WERI-Rb-1 (cell line): ENCODE data around the gene GABRG3.

Experiments used
- DNase-seq: peaks from one replicate; pipeline ENCODE4 v3.0.0-alpha.2; 2020
- H3K27ac ChIP-seq: fragments of 250-450 bp; sonication (Bioruptor Pico); 2 replicates; pipeline ENCODE4 v1.5.1; 2020; ENCODE audit warnings: mild to moderate bottlenecking, moderate library complexity
- H3K27me3 ChIP-seq: fragments of 250-450 bp; sonication (Bioruptor Pico); 2 replicates; pipeline ENCODE4 v1.5.1; 2021; ENCODE audit warnings: mild to moderate bottlenecking, low read depth, moderate library complexity; ENCODE audit not compliant: insufficient read depth, severe bottlenecking
- H3K36me3 ChIP-seq: fragments of 250-450 bp; sonication (Bioruptor Pico); 2 replicates; pipeline ENCODE4 v1.5.1; 2020; ENCODE audit warnings: mild to moderate bottlenecking, moderate library complexity
- H3K4me3 ChIP-seq: 2 replicates; pipeline ENCODE4 v1.5.1; 2011; ENCODE audit warnings: low read depth, mild to moderate bottlenecking, control low read depth, low read length
- H3K9me3 ChIP-seq: fragments of 250-450 bp; sonication (Bioruptor Pico); 2 replicates; pipeline ENCODE4 v1.5.1; 2021; ENCODE audit warnings: mild to moderate bottlenecking, moderate library complexity; ENCODE audit not compliant: severe bottlenecking
- TF ChIP-seq, protein P1 (sequence below): IDR thresholded peaks from 2 replicates; pipeline ENCODE4 v1.5.1; 2011; ENCODE audit warnings: low read depth, mild to moderate bottlenecking, control low read depth, inconsistent platforms, low read length

Gene GABRG3

DNA sequence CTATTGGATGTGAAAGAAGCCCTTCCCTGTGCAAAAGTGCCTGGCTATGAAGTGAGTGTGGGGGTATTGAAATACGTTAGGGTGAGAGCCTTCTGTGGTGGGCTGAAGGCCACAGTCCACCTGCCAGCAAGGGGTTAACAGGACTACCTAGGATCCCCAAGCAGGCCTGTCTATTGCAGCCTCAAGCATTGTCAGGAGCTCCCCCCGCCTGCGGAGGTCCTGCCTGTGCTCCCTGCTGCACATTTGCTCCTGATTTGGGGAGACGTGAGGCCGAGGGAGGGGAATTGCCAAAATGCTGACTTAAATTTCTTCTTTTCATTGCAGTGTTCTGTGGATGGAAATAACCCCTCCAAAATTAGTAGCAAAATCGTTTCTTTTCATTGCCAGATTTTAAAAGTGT, 56.2 kb downstream of the GABRG3 start:
- Histone ChIP-seq H3K27me3 (no peaks in the 10 kb centered on the region), H3K36me3 (no peaks in the 10 kb centered on the region), H3K4me3 (no peak overlapping the region), H3K27ac (no peak overlapping the region), H3K9me3 (no peaks in the 10 kb centered on the region)
- no peak for DNase-seq
- TF ChIP-seq, protein P1, sequence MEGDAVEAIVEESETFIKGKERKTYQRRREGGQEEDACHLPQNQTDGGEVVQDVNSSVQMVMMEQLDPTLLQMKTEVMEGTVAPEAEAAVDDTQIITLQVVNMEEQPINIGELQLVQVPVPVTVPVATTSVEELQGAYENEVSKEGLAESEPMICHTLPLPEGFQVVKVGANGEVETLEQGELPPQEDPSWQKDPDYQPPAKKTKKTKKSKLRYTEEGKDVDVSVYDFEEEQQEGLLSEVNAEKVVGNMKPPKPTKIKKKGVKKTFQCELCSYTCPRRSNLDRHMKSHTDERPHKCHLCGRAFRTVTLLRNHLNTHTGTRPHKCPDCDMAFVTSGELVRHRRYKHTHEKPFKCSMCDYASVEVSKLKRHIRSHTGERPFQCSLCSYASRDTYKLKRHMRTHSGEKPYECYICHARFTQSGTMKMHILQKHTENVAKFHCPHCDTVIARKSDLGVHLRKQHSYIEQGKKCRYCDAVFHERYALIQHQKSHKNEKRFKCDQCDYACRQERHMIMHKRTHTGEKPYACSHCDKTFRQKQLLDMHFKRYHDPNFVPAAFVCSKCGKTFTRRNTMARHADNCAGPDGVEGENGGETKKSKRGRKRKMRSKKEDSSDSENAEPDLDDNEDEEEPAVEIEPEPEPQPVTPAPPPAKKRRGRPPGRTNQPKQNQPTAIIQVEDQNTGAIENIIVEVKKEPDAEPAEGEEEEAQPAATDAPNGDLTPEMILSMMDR: no peak

GRCh38 chr15:27028858-27029477, 58.0 kb downstream of the GABRG3 start:
- DNase-seq: no peak
- H3K9me3 ChIP-seq: no peaks in the 10 kb centered on the region
- H3K4me3 ChIP-seq: no peak overlapping the region
- TF ChIP-seq, protein P1: no peak
- no peak overlapping the region for H3K27ac ChIP-seq
- H3K27me3 ChIP-seq: no peaks in the 10 kb centered on the region
- H3K36me3 ChIP-seq: no peaks in the 10 kb centered on the region

DNA sequence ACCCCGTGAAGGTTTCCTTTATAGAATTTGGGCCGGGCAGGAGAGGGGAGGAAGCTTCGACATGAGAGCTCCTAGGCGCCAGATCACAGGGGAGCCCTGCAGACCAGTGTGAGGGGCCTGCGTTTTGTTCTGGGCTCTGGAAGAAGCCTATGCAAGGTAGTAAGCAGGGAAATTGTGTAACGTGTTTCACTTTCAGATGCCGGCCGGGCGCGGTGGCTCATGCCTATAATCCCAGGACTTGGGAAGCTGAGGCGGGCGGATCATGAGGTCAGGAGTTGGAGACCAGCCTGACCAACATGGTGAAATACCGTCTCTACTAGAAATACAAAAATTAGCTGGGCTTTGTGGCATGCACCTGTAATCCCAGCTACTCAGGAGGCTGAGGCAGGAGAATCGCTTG, 65.2 kb downstream of the GABRG3 start:
- Histone ChIP-seq H3K27ac (no peak overlapping the region), H3K9me3 (no peaks in the 10 kb centered on the region), H3K27me3 (no peaks in the 10 kb centered on the region), H3K4me3 (no peak overlapping the region), H3K36me3 (no peaks in the 10 kb centered on the region)
- TF ChIP-seq, protein P1: no peak
- no peak for DNase-seq

DNA sequence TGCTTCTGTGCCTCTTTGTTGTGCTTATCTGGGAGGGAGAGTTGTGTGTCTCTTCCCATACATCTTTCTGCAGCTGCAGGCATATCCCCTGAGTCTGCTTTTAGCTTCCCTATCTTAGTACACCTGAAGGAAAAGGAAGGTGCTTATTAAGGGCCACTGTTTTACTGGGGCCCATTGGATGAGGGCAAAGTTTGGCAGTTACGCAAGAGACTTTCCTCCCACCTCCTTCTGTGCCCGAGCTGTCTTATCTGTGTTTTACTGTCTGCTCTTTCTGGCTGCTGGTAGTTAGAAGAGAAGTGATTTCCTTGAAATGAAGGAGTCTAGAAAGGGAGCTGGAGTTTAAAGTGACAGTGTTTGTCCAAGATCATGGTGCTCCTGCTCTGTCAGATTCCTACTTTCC, 66.5 kb downstream of the GABRG3 start:
- TF ChIP-seq, protein P1: no peak
- no peak for DNase-seq
- no peak overlapping the region for H3K4me3 ChIP-seq
- H3K36me3 ChIP-seq: no peaks in the 10 kb centered on the region
- no peak overlapping the region for H3K27ac ChIP-seq
- no peaks in the 10 kb centered on the region for H3K27me3 ChIP-seq
- H3K9me3 ChIP-seq: no peaks in the 10 kb centered on the region

DNA sequence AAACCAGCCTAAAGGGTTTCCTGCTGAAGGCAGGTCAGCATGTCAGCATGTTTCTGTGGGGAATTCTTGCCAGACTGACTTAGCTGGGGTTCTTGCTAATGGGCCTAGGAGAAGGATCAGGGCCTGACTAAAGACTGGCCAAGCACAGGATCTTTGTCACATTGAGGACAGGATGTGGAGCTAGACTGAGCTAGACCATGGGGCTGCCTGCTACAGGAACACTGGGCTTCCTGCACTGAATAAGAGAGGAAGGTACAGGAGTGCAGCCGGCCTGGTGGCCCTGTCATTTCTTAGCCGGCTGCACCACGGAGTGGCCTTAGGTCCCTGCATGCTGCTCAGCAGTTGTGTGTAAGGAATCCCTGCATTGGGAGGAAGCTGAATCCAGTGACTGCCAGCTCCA, 68.2 kb downstream of the GABRG3 start:
- H3K27ac ChIP-seq: no peak overlapping the region
- no peaks in the 10 kb centered on the region for H3K27me3 ChIP-seq
- TF ChIP-seq, protein P1: no peak
- H3K9me3 ChIP-seq: no peaks in the 10 kb centered on the region
- H3K4me3 ChIP-seq: no peak overlapping the region
- no peak for DNase-seq
- H3K36me3 ChIP-seq: no peaks in the 10 kb centered on the region

DNA sequence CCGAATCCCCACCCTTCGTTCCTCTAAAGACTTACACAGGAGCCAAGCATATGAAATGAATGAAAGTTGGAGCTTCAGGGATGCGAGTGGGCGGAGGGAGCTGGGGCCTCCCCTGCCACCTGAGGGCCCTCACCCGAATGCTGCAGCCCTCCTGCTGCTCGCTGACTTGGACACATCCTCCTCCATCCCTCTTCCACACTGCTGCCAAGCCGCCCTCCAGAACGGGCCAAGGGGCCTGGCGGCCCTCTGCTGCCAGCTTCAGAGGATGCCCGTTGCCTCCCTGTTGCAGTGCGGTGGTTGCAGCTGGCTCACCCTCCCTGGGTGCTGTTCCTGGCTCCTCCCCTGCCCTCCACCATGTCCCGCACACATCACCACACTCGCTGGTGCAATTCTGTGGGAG, 71.2 kb downstream of the GABRG3 start:
- H3K27ac ChIP-seq: no peak overlapping the region
- H3K4me3 ChIP-seq: no peak overlapping the region
- no peak for DNase-seq
- H3K36me3 ChIP-seq: no peaks in the 10 kb centered on the region
- H3K27me3 ChIP-seq: no peaks in the 10 kb centered on the region
- H3K9me3 ChIP-seq: no peaks in the 10 kb centered on the region
- TF ChIP-seq, protein P1: no peak
